GM19351 (cell line): ENCODE data around the gene ARL2.

ENCODE experiments used
- ATAC-seq: cut with Tn5 transposase; IDR thresholded peaks from one replicate; pipeline ENCODE4 v1.9.1; 2021; ENCODE audit warnings: mild to moderate bottlenecking, moderate library complexity; ENCODE audit not compliant: unreplicated experiment

The ARL2 gene

GRCh38 chr11:65045061-65045460 lies 31.1 kb downstream of the ARL2 start:
- ATAC-seq: no peak

GRCh38 chr11:65045728-65046127 lies 31.8 kb downstream of the ARL2 start:
- ATAC-seq: no peak

- no peak for ATAC-seq
Measured at GRCh38 chr11:65047581-65048422, 33.8 kb downstream of the ARL2 start.

- no peak for ATAC-seq
Measured at GRCh38 chr11:65051398-65051858, 37.5 kb downstream of the ARL2 start.

GRCh38 chr11:65053827-65054508 lies 40.0 kb downstream of the ARL2 start:
- ATAC-seq: no peak

- no peak for ATAC-seq
Measured at GRCh38 chr11:65055538-65055937, 41.6 kb downstream of the ARL2 start.

- ATAC-seq: no peak
Measured at GRCh38 chr11:65056999-65057398, 43.0 kb downstream of the ARL2 start.

- ATAC-seq: no peak
Measured at GRCh38 chr11:65057526-65057925, 43.6 kb downstream of the ARL2 start.

GRCh38 chr11:65058012-65058411 lies 44.1 kb downstream of the ARL2 start:
- ATAC-seq: no peak

GRCh38 chr11:65058419-65059054 lies 44.6 kb downstream of the ARL2 start, which contains the start of gene NAALADL1:
Gene NAALADL1 (minus strand): TSS chr11:65058553. CDS start chr11:65058521, 32 bp downstream.
- ATAC-seq: no peak

GRCh38 chr11:65059523-65059922 lies 45.6 kb downstream of the ARL2 start:
- no peak for ATAC-seq

- no peak for ATAC-seq
Measured at GRCh38 chr11:65059959-65060824, 46.2 kb downstream of the ARL2 start.

GRCh38 chr11:65060913-65061408 lies 47.0 kb downstream of the ARL2 start:
- no peak for ATAC-seq

- no peak for ATAC-seq
Measured at GRCh38 chr11:65063532-65063931, 49.6 kb downstream of the ARL2 start.

GRCh38 chr11:65064847-65065240 lies 50.9 kb downstream of the ARL2 start:
- no peak for ATAC-seq

GRCh38 chr11:65065851-65066250 lies 51.9 kb downstream of the ARL2 start:
- ATAC-seq: no peak

GRCh38 chr11:65066315-65066714 lies 52.4 kb downstream of the ARL2 start:
- no peak for ATAC-seq

GRCh38 chr11:65066805-65067291 lies 52.9 kb downstream of the ARL2 start:
- ATAC-seq: no peak

GRCh38 chr11:65067446-65067845 lies 53.5 kb downstream of the ARL2 start:
- no peak for ATAC-seq

- ATAC-seq: no peak
Measured at GRCh38 chr11:65069217-65069616, 55.3 kb downstream of the ARL2 start.
